ENCODE data around the gene DTNBP1.

The DTNBP1 gene

DNA sequence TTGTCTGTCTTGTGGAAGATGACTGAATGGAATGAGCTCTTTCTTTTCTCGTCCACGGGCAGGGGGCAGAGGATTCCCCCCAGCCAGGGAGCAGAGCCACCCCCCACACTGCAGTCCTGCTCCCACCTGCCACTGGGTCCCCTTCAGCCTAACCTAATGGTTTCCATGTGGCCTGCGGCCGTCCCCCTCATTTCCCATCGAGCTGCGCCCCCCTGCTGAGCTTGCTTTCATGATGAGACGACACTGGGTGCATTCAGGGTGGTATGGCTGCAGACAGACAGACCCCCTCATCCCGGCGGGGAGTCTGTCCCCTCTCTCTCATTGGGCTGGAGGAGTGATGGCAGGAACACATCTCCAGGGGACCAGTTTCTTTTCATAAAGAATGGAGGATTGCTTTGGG lies 140.8 kb downstream of the DTNBP1 start:
- in situ Hi-C loops (cut with HindIII; ENCODE audit: low sequenced_read_pairs) = no loop called here
- no peak for DNase-seq (ENCODE audit: low read depth, low spot score)
- TF ChIP-seq, protein P1, sequence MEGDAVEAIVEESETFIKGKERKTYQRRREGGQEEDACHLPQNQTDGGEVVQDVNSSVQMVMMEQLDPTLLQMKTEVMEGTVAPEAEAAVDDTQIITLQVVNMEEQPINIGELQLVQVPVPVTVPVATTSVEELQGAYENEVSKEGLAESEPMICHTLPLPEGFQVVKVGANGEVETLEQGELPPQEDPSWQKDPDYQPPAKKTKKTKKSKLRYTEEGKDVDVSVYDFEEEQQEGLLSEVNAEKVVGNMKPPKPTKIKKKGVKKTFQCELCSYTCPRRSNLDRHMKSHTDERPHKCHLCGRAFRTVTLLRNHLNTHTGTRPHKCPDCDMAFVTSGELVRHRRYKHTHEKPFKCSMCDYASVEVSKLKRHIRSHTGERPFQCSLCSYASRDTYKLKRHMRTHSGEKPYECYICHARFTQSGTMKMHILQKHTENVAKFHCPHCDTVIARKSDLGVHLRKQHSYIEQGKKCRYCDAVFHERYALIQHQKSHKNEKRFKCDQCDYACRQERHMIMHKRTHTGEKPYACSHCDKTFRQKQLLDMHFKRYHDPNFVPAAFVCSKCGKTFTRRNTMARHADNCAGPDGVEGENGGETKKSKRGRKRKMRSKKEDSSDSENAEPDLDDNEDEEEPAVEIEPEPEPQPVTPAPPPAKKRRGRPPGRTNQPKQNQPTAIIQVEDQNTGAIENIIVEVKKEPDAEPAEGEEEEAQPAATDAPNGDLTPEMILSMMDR (IDR thresholded peaks at IDR 0.05; ENCODE audit: low read depth, low read length) = no peak
- H3K4me3 ChIP-seq (ENCODE audit: low read depth, low read length) = no peak overlapping the region

DNA sequence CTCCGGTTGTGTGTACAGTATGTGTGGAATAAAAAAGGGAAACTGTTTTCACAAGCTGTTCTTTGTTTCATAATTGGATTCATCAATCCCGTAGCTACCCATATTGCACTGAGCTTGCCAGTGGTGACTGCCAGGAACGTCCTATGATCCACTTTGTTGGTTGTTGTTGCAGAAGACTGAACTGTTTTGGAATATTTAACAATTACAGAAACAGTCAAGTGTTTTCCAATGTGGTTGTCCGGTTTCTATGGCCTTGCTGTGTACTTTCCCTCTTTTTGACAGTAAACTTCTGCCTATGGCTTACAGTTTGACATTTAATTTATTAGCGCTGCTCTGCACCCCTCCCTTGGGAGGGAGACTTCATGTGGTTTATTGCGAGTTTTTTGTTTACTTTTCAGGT lies 141.2 kb downstream of the DTNBP1 start:
- in situ Hi-C loops (cut with HindIII; ENCODE audit: low sequenced_read_pairs) = no loop called here

DNA sequence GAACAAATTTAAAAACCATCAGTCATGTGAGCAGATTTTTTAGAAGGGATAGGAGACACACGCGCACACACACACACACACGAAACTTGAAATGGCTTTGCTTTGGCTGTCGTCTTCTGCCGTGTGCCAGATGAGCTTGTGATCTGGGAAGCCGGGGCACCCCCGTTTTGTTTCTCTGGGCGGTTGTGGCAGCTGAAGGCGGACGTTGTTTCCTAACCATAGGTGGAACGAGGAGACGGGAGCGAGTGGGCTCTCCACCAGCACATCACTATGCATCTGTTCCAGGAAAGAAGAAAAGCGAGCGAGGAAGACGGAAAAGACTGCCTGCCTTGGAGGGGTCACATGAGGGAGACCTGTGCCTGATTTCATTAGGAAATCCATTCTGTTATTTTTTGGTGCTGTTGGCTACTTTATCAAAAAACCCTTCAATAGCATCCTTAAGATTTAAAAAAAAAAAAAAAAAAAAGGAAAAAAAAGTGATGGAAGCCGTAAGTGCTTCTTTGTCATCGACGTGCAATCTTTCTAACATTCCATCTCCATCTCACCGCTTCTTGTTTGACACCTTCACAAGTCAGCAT lies 142.1 kb downstream of the DTNBP1 start:
- TF ChIP-seq, protein P1 (IDR thresholded peaks at IDR 0.05; ENCODE audit: low read depth, low read length) = no peak
- no peak overlapping the region for H3K4me3 ChIP-seq (ENCODE audit: low read depth, low read length)
- no peak for DNase-seq (ENCODE audit: low read depth, low spot score)
- in situ Hi-C loops (cut with HindIII; ENCODE audit: low sequenced_read_pairs) = no loop called here

More for the DNA sequence above, 141.2 kb downstream of the DTNBP1 start:
- DNase-seq (ENCODE audit: low read depth, low spot score) = no peak
- H3K4me3 ChIP-seq (ENCODE audit: low read depth, low read length) = no peak overlapping the region
- TF ChIP-seq, protein P1 (IDR thresholded peaks at IDR 0.05; ENCODE audit: low read depth, low read length) = no peak

DNA sequence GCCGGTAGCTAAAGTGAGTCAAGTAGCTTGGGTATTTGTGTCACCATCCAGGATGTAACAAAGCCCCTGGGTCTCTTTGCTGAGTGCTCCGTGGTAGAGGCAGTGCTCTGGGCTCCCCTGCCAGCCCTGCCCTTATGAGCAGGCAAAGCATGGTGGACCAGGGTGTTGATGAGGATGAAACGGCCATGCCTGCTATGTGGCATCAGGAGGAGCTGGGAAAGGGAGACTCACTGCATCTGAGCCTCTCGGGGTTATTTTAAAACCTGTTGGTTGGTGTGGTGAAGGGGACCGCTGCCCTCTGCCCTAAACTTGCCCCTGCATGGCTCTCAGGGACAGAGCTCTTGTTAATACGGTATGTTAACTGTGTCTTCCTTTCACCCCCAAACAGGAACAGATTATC lies 143.1 kb downstream of the DTNBP1 start:
- in situ Hi-C loops (cut with HindIII; ENCODE audit: low sequenced_read_pairs) = no loop called here
- H3K4me3 ChIP-seq (ENCODE audit: low read depth, low read length) = no peak overlapping the region
- TF ChIP-seq, protein P1 (IDR thresholded peaks at IDR 0.05; ENCODE audit: low read depth, low read length) = no peak
- no peak for DNase-seq (ENCODE audit: low read depth, low spot score)

DNA sequence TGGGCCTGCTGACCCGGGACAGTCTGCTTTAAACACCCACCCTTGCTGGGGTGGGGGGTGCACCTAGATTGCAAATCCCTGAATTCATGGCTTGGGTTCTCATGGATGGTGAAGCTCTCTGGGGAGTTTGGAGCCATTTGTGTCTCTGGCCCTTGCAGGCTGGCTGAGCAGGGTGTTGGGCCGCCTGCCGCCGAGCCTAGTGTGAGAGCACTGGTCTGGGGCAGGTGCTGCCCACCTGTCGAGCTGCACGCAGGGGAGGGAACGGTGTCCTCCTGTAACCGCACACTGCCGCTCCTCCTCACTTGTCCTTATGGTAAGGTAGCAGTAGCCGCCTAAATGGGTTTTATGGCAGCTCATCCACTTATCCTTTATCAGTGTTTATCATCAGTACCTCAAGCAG lies 143.9 kb downstream of the DTNBP1 start:
- DNase-seq (ENCODE audit: low read depth, low spot score) = no peak
- in situ Hi-C loops (cut with HindIII; ENCODE audit: low sequenced_read_pairs) = no loop called here

DNA sequence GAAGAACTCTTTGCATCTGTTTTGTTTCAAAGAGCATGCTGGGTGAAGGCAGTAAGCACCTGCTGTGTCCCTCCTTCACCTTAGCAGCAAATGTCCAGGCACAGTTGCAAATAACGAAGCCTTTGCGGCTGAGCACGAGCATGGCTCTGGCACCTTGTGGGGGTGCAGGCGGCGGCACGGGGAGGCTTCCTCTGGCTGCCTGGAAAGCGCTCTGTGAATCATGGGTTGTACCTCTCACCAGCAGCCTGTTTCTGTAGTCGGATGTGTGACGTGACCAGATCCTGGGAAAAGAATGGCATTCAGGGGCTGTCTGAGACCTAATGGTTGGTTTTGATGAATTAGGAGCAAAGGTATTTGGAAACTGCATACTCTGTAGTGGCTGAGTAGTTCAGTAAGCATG lies 144.8 kb downstream of the DTNBP1 start:
- TF ChIP-seq, protein P1 (IDR thresholded peaks at IDR 0.05; ENCODE audit: low read depth, low read length) = no peak
- H3K4me3 ChIP-seq (ENCODE audit: low read depth, low read length) = no peak overlapping the region
- in situ Hi-C loops (cut with HindIII; ENCODE audit: low sequenced_read_pairs) = no loop called here
- no peak for DNase-seq (ENCODE audit: low read depth, low spot score)

More for the DNA sequence above, 143.9 kb downstream of the DTNBP1 start:
- no peak overlapping the region for H3K4me3 ChIP-seq (ENCODE audit: low read depth, low read length)
- TF ChIP-seq, protein P1 (IDR thresholded peaks at IDR 0.05; ENCODE audit: low read depth, low read length) = no peak
